Esophagus squamous epithelium (tissue), 5 donors: ENCODE data around the gene NRF1. TPM values are rescaled to one million over a fixed set of nuclear protein-coding genes. Genes with fewer than 3 reads are reported as not detected.

Source experiments
- DNase-seq: peaks from one replicate; lab custom pipeline; 2025; lab: John Stamatoyannopoulos, UW
- H3K27ac ChIP-seq, 4 donors: fragments of 200-600 bp; sonication (generic); one replicate each; pipeline ENCODE4 v1.5.1; 2016 to 2019; ENCODE audit warnings: mild to moderate bottlenecking in 1 of 4
- H3K27me3 ChIP-seq, 4 donors: fragments of 200-600 bp; sonication (generic); 1 replicate in 3 of 4; 2 replicates in 1 of 4; pipeline versions ENCODE4 v1.5.1 to v1.6.0; 2017 to 2021; ENCODE audit warnings: antibody characterized with exemption in 1 of 4
- H3K36me3 ChIP-seq, 3 donors: fragments of 200-600 bp; sonication (generic); one replicate each; pipeline ENCODE4 v1.5.1; 2016 to 2019
- H3K4me1 ChIP-seq, 3 donors: fragments of 200-600 bp; sonication (generic); one replicate each; pipeline ENCODE4 v1.5.1; 2017 to 2019
- H3K4me3 ChIP-seq, 4 donors: fragments of 200-600 bp; sonication (generic); 1 replicate in 3 of 4; 2 replicates in 1 of 4; pipeline ENCODE4 v1.5.1; 2016 to 2019; ENCODE audit warnings: mild to moderate bottlenecking in 2 of 4, moderate library complexity in 1 of 4
- H3K9me3 ChIP-seq, 3 donors: fragments of 200-600 bp; sonication (generic); one replicate each; pipeline ENCODE4 v1.5.1; 2016 to 2019
- CTCF ChIP-seq, 6 experiments: fragments of 450-650 bp in 4 of 6; fragments of 200-600 bp in 2 of 6; sonication (generic) in 2 of 6; IDR thresholded peaks; one replicate each; pipeline ENCODE4 v1.5.1; 2016 to 2019; ENCODE audit warnings: antibody characterized with exemption in 6 of 6, mild to moderate bottlenecking in 4 of 6, moderate library complexity in 4 of 6
- POLR2A ChIP-seq, 4 donors: fragments of 450-650 bp; IDR thresholded peaks; one replicate each; pipeline ENCODE4 v1.6.1; 2017; ENCODE audit warnings: antibody characterized with exemption in 4 of 4, mild to moderate bottlenecking in 4 of 4, moderate library complexity in 3 of 4
- WGBS, 2 donors: methylation state at CpG; one replicate each; pipeline ENCODE4 v1.1.5; 2018; 5-methylcytosine and 5-hydroxymethylcytosine counted together
- intact Hi-C: fragments of 100-400 bp; cut with DNase I; formaldehyde crosslinking; loops from one replicate; pipeline ENCODE4 v1.15.0; 2022
- total RNA-seq, 4 donors: library from RNA; depleted of rRNA; stranded (reverse); fragments of >200 nt; gene quantifications; one replicate each; pipeline ENCODE4 v1.1.0, GENCODE V29; 2016
- donor health status: DM: yes; HTN: yes; CAD: no.

Gene NRF1
- total RNA-seq, 4 donors from 2014 or later, result 10.0 to 18.3 (median 13.3) TPM

GRCh38 chr7:129646369-129647021, 35.0 kb downstream of the NRF1 start:
- DNase-seq, result no peak
- Histone ChIP-seq H3K27me3 (no peaks in the 10 kb centered on the region), H3K27ac (no peak overlapping the region), H3K36me3 (peaks cover 0 to 7% (median 0%) of the 10 kb centered on the region in 3 donors), H3K4me1 (peaks cover 0 to 10% (median 0%) of the 10 kb centered on the region in 3 donors), H3K9me3 (no peaks in the 10 kb centered on the region), H3K4me3 (no peak overlapping the region)
- no peak for TF ChIP-seq POLR2A (IDR thresholded peaks at IDR 0.05)
- no peak for TF ChIP-seq CTCF (IDR thresholded peaks at IDR 0.05)
- WGBS, 2 donors, result 76 to 86% methylated on average over 4 of the region's 4 CpGs
- intact Hi-C loops, result no loop called here

- Histone ChIP-seq H3K36me3 (peaks cover 0 to 7% (median 0%) of the 10 kb centered on the region in 3 donors), H3K9me3 (no peaks in the 10 kb centered on the region), H3K4me1 (peaks cover 0 to 10% (median 0%) of the 10 kb centered on the region in 3 donors), H3K27ac (no peak overlapping the region), H3K27me3 (no peaks in the 10 kb centered on the region), H3K4me3 (no peak overlapping the region)
- WGBS, 2 donors, result 37 to 71% methylated on average over 1 of the region's 1 CpG
- intact Hi-C loops, result no loop called here
- DNase-seq, result no peak
- TF ChIP-seq CTCF (IDR thresholded peaks at IDR 0.05), result no peak
- no peak for TF ChIP-seq POLR2A (IDR thresholded peaks at IDR 0.05)
These were observed 37.7 kb downstream of the NRF1 start for GRCh38 chr7:129649128-129649690.

DNA sequence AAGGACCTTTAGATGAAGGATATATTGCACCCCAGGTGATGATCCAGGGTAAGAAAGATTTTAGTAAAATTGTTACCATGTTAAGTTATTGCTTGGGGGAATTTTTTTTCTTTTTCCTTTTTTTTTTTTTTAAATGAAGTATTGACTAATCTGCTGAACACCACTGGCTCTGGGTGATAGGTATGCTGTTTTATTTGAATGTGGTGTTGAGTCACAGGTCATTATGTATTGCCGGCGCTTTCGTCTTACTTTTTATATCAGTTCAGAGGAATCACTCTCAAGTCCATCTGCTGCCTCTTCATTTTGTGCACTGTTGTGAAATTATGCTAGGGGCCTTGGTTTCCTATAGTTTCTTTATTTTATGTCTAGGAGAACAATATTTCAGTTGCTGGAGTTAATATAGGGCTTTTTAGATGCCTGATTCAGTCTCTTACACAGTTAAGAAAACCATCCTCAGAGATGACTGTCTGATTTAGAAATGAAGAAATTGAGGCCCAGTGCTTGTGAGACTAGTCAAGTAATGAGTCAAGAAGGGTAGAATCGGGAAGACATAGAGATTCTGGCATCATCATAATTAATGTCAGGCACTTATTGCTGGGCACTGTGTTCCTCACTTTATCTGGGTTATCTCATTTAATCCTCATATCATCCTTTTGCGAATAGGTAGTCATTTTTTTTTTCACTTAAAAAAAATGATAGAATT, 38.7 kb downstream of the NRF1 start:
- WGBS, 2 donors, result 73 to 77% methylated on average over 5 of the region's 5 CpGs
- TF ChIP-seq POLR2A (IDR thresholded peaks at IDR 0.05) (no peak), CTCF (IDR thresholded peaks at IDR 0.05) (no peak)

GRCh38 chr7:129652914-129653313, 41.4 kb downstream of the NRF1 start:
- no peak overlapping the region for H3K27ac ChIP-seq
- intact Hi-C loops, result no loop called here
- TF ChIP-seq CTCF (IDR thresholded peaks at IDR 0.05) (no peak), POLR2A (IDR thresholded peaks at IDR 0.05) (no peak)
- no peak for DNase-seq
- H3K27me3 ChIP-seq, result no peaks in the 10 kb centered on the region
- H3K36me3 ChIP-seq, result peaks cover 0 to 8% (median 0%) of the 10 kb centered on the region in 3 donors
- peaks cover 0 to 10% (median 0%) of the 10 kb centered on the region in 3 donors for H3K4me1 ChIP-seq
- no peak overlapping the region for H3K4me3 ChIP-seq
- 72 to 86% methylated on average over 1 of the region's 1 CpG for WGBS, 2 donors
- H3K9me3 ChIP-seq, result no peaks in the 10 kb centered on the region

More for the DNA sequence above, 38.7 kb downstream of the NRF1 start:
- H3K36me3 ChIP-seq, result peaks cover 0 to 7% (median 0%) of the 10 kb centered on the region in 3 donors
- no peak overlapping the region for H3K27ac ChIP-seq
- peaks cover 0 to 10% (median 0%) of the 10 kb centered on the region in 3 donors for H3K4me1 ChIP-seq
- no peak overlapping the region for H3K4me3 ChIP-seq
- DNase-seq, result no peak
- H3K27me3 ChIP-seq, result no peaks in the 10 kb centered on the region
- intact Hi-C loops, result no loop called here
- no peaks in the 10 kb centered on the region for H3K9me3 ChIP-seq

DNA sequence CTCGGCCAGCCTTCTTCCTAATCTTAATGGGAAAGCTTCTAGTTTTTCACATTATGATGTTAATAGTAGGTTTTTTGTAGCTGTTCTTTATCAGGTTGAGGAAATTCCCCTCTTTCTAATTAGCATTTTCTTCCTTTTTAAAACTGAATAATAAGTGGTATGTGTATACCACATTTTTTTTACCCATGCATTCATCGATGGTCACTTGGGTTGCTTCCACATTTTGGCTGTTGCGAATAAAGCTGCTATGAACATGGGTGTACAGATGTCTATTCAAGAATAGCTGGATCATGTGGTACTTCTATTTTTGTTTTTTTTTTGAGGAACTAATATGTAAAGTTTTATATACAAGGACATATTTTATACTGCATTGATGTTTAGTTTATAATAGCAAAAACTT, 44.3 kb downstream of the NRF1 start:
- intact Hi-C loops, result no loop called here
- TF ChIP-seq POLR2A (IDR thresholded peaks at IDR 0.05) (no peak), CTCF (IDR thresholded peaks at IDR 0.05) (no peak)
- no peaks in the 10 kb centered on the region for H3K4me1 ChIP-seq
- DNase-seq, result no peak
- no peak overlapping the region for H3K4me3 ChIP-seq
- H3K27ac ChIP-seq, result no peak overlapping the region
- H3K36me3 ChIP-seq, result peaks cover 0 to 37% (median under 1%) of the 10 kb centered on the region in 3 donors
- 80 to 86% methylated on average over 3 of the region's 3 CpGs for WGBS, 2 donors
- H3K9me3 ChIP-seq, result peaks cover 0 to 3% (median 0%) of the 10 kb centered on the region in 3 donors
- H3K27me3 ChIP-seq, result no peaks in the 10 kb centered on the region
